Measurements from ENCODE around the gene DDX59. TPM values are rescaled to one million over a fixed set of nuclear protein-coding genes. Genes with fewer than 3 reads are reported as not detected.

DDX59 gene
- 10 to 100 TPM; 11.9 to 29.2 TPM for polyA plus RNA-seq

- Histone ChIP-seq H3K27ac (ENCODE audit: low read depth in 2 of 2, low read length in 1 of 2) (peak within 1 kb of the TSS; percentile 100), H3K9me3 (ENCODE audit: control insufficient read depth in 2 of 2, insufficient read depth in 1 of 2, low read depth in 1 of 2, low read length in 1 of 2) (no peaks in the 10 kb centered on the region), H3K4me1 (ENCODE audit: control insufficient read depth in 2 of 2, insufficient read depth in 2 of 2, low read length in 1 of 2) (no peaks in the 10 kb centered on the region), H3K36me3 (ENCODE audit: control insufficient read depth in 2 of 2, insufficient read depth in 2 of 2, low read length in 1 of 2) (peaks cover 0 to 3% of the 10 kb centered on the region in 2 donors), H3K4me3 (ENCODE audit: low read depth in 1 of 2, low read length in 2 of 2) (peak within 1 kb of the TSS; percentile 81 to 93), H3K27me3 (ENCODE audit: control insufficient read depth in 1 of 2, insufficient read depth in 2 of 2, low read length in 2 of 2) (no peaks in the 10 kb centered on the region)
- WGBS, 2 donors: 0 to 1% methylated on average over 72 to 91 of the region's 91 CpGs
Observed at GRCh38 chr1:200669314-200670241, at the start of gene DDX59. TSS of gene DDX59 (minus strand) at chr1:200669907. CDS start at chr1:200666740, 3,167 bp downstream.

GRCh38 chr1:200714504-200715187 lies 44.9 kb upstream of the DDX59 start:
- Histone ChIP-seq H3K27ac (ENCODE audit: low read depth in 2 of 2, low read length in 1 of 2) (no peak overlapping the region), H3K27me3 (ENCODE audit: control insufficient read depth in 1 of 2, insufficient read depth in 2 of 2, low read length in 2 of 2) (no peaks in the 10 kb centered on the region), H3K4me3 (ENCODE audit: low read depth in 1 of 2, low read length in 2 of 2) (no peak overlapping the region), H3K4me1 (ENCODE audit: control insufficient read depth in 2 of 2, insufficient read depth in 2 of 2, low read length in 1 of 2) (no peaks in the 10 kb centered on the region), H3K36me3 (ENCODE audit: control insufficient read depth in 2 of 2, insufficient read depth in 2 of 2, low read length in 1 of 2) (no peaks in the 10 kb centered on the region), H3K9me3 (ENCODE audit: control insufficient read depth in 2 of 2, insufficient read depth in 1 of 2, low read depth in 1 of 2, low read length in 1 of 2) (no peaks in the 10 kb centered on the region)
- 86 to 92% methylated on average over 2 of the region's 2 CpGs for WGBS, 2 donors

- Histone ChIP-seq H3K4me1 (ENCODE audit: control insufficient read depth in 2 of 2, insufficient read depth in 2 of 2, low read length in 1 of 2) (no peaks in the 10 kb centered on the region), H3K27me3 (ENCODE audit: control insufficient read depth in 1 of 2, insufficient read depth in 2 of 2, low read length in 2 of 2) (no peaks in the 10 kb centered on the region), H3K9me3 (ENCODE audit: control insufficient read depth in 2 of 2, insufficient read depth in 1 of 2, low read depth in 1 of 2, low read length in 1 of 2) (no peaks in the 10 kb centered on the region), H3K36me3 (ENCODE audit: control insufficient read depth in 2 of 2, insufficient read depth in 2 of 2, low read length in 1 of 2) (no peaks in the 10 kb centered on the region), H3K27ac (ENCODE audit: low read depth in 2 of 2, low read length in 1 of 2) (no peak overlapping the region), H3K4me3 (ENCODE audit: low read depth in 1 of 2, low read length in 2 of 2) (no peak overlapping the region)
- 87 to 90% methylated on average over 2 of the region's 2 CpGs for whole genome bisulfite sequencing, 2 donors
Observed at GRCh38 chr1:200710166-200710565, 40.5 kb upstream of the DDX59 start.

- H3K4me3 ChIP-seq (ENCODE audit: low read depth in 1 of 2, low read length in 2 of 2): no peak overlapping the region
- no peaks in the 10 kb centered on the region for H3K36me3 ChIP-seq (ENCODE audit: control insufficient read depth in 2 of 2, insufficient read depth in 2 of 2, low read length in 1 of 2)
- no peaks in the 10 kb centered on the region for H3K27me3 ChIP-seq (ENCODE audit: control insufficient read depth in 1 of 2, insufficient read depth in 2 of 2, low read length in 2 of 2)
- H3K27ac ChIP-seq (ENCODE audit: low read depth in 2 of 2, low read length in 1 of 2): no peak overlapping the region
- WGBS, 2 donors: 82 to 90% methylated on average over 1 of the region's 1 CpG
- no peaks in the 10 kb centered on the region for H3K9me3 ChIP-seq (ENCODE audit: control insufficient read depth in 2 of 2, insufficient read depth in 1 of 2, low read depth in 1 of 2, low read length in 1 of 2)
- no peaks in the 10 kb centered on the region for H3K4me1 ChIP-seq (ENCODE audit: control insufficient read depth in 2 of 2, insufficient read depth in 2 of 2, low read length in 1 of 2)
Observed at GRCh38 chr1:200708769-200709168, 39.1 kb upstream of the DDX59 start.

- Histone ChIP-seq H3K4me1 (ENCODE audit: control insufficient read depth in 2 of 2, insufficient read depth in 2 of 2, low read length in 1 of 2) (no peaks in the 10 kb centered on the region), H3K36me3 (ENCODE audit: control insufficient read depth in 2 of 2, insufficient read depth in 2 of 2, low read length in 1 of 2) (no peaks in the 10 kb centered on the region), H3K9me3 (ENCODE audit: control insufficient read depth in 2 of 2, insufficient read depth in 1 of 2, low read depth in 1 of 2, low read length in 1 of 2) (no peaks in the 10 kb centered on the region), H3K27ac (ENCODE audit: low read depth in 2 of 2, low read length in 1 of 2) (no peak overlapping the region), H3K4me3 (ENCODE audit: low read depth in 1 of 2, low read length in 2 of 2) (no peak overlapping the region), H3K27me3 (ENCODE audit: control insufficient read depth in 1 of 2, insufficient read depth in 2 of 2, low read length in 2 of 2) (no peaks in the 10 kb centered on the region)
Observed at GRCh38 chr1:200708161-200708560, 38.5 kb upstream of the DDX59 start.

GRCh38 chr1:200707116-200707515 lies 37.4 kb upstream of the DDX59 start:
- H3K27me3 ChIP-seq (ENCODE audit: control insufficient read depth in 1 of 2, insufficient read depth in 2 of 2, low read length in 2 of 2): no peaks in the 10 kb centered on the region
- H3K9me3 ChIP-seq (ENCODE audit: control insufficient read depth in 2 of 2, insufficient read depth in 1 of 2, low read depth in 1 of 2, low read length in 1 of 2): no peaks in the 10 kb centered on the region
- WGBS, 2 donors: 89 to 92% methylated on average over 5 of the region's 5 CpGs
- H3K4me1 ChIP-seq (ENCODE audit: control insufficient read depth in 2 of 2, insufficient read depth in 2 of 2, low read length in 1 of 2): no peaks in the 10 kb centered on the region
- no peak overlapping the region for H3K27ac ChIP-seq (ENCODE audit: low read depth in 2 of 2, low read length in 1 of 2)
- no peak overlapping the region for H3K4me3 ChIP-seq (ENCODE audit: low read depth in 1 of 2, low read length in 2 of 2)
- no peaks in the 10 kb centered on the region for H3K36me3 ChIP-seq (ENCODE audit: control insufficient read depth in 2 of 2, insufficient read depth in 2 of 2, low read length in 1 of 2)

GRCh38 chr1:200706111-200706814 lies 36.6 kb upstream of the DDX59 start:
- no peaks in the 10 kb centered on the region for H3K27me3 ChIP-seq (ENCODE audit: control insufficient read depth in 1 of 2, insufficient read depth in 2 of 2, low read length in 2 of 2)
- H3K36me3 ChIP-seq (ENCODE audit: control insufficient read depth in 2 of 2, insufficient read depth in 2 of 2, low read length in 1 of 2): no peaks in the 10 kb centered on the region
- H3K4me3 ChIP-seq (ENCODE audit: low read depth in 1 of 2, low read length in 2 of 2): no peak overlapping the region
- no peak overlapping the region for H3K27ac ChIP-seq (ENCODE audit: low read depth in 2 of 2, low read length in 1 of 2)
- WGBS, 2 donors: 73 to 74% methylated on average over 4 of the region's 4 CpGs
- no peaks in the 10 kb centered on the region for H3K9me3 ChIP-seq (ENCODE audit: control insufficient read depth in 2 of 2, insufficient read depth in 1 of 2, low read depth in 1 of 2, low read length in 1 of 2)
- H3K4me1 ChIP-seq (ENCODE audit: control insufficient read depth in 2 of 2, insufficient read depth in 2 of 2, low read length in 1 of 2): no peaks in the 10 kb centered on the region

GRCh38 chr1:200704986-200705500 lies 35.3 kb upstream of the DDX59 start:
- Histone ChIP-seq H3K9me3 (ENCODE audit: control insufficient read depth in 2 of 2, insufficient read depth in 1 of 2, low read depth in 1 of 2, low read length in 1 of 2) (no peaks in the 10 kb centered on the region), H3K4me3 (ENCODE audit: low read depth in 1 of 2, low read length in 2 of 2) (no peak overlapping the region), H3K36me3 (ENCODE audit: control insufficient read depth in 2 of 2, insufficient read depth in 2 of 2, low read length in 1 of 2) (no peaks in the 10 kb centered on the region), H3K27ac (ENCODE audit: low read depth in 2 of 2, low read length in 1 of 2) (no peak overlapping the region), H3K27me3 (ENCODE audit: control insufficient read depth in 1 of 2, insufficient read depth in 2 of 2, low read length in 2 of 2) (no peaks in the 10 kb centered on the region), H3K4me1 (ENCODE audit: control insufficient read depth in 2 of 2, insufficient read depth in 2 of 2, low read length in 1 of 2) (no peaks in the 10 kb centered on the region)
- WGBS, 2 donors: 70 to 90% methylated on average over 3 of the region's 3 CpGs

GRCh38 chr1:200699871-200700270 lies 30.2 kb upstream of the DDX59 start:
- Histone ChIP-seq H3K4me1 (ENCODE audit: control insufficient read depth in 2 of 2, insufficient read depth in 2 of 2, low read length in 1 of 2) (no peaks in the 10 kb centered on the region), H3K36me3 (ENCODE audit: control insufficient read depth in 2 of 2, insufficient read depth in 2 of 2, low read length in 1 of 2) (no peaks in the 10 kb centered on the region), H3K9me3 (ENCODE audit: control insufficient read depth in 2 of 2, insufficient read depth in 1 of 2, low read depth in 1 of 2, low read length in 1 of 2) (no peaks in the 10 kb centered on the region), H3K4me3 (ENCODE audit: low read depth in 1 of 2, low read length in 2 of 2) (no peak overlapping the region), H3K27ac (ENCODE audit: low read depth in 2 of 2, low read length in 1 of 2) (no peak overlapping the region), H3K27me3 (ENCODE audit: control insufficient read depth in 1 of 2, insufficient read depth in 2 of 2, low read length in 2 of 2) (no peaks in the 10 kb centered on the region)
- WGBS, 2 donors: 75 to 80% methylated on average over 1 of the region's 1 CpG
